Liver (tissue), 9 donors: ENCODE data around the gene TJP1. TPM values are rescaled to one million over a fixed set of nuclear protein-coding genes. Genes with fewer than 3 reads are reported as not detected.

ENCODE experiments used
- DNase-seq: peaks from one replicate; pipeline ENCODE4 v3.0.0-alpha.2; 2017; ENCODE audit warnings: low spot score
- H3K27ac ChIP-seq, 2 donors: one replicate each; pipeline ENCODE4 v1.7.0; 2013; ENCODE audit warnings: inconsistent platforms in 2 of 2, low read length in 2 of 2, control low read depth in 1 of 2, low read depth in 1 of 2, mild to moderate bottlenecking in 1 of 2
- H3K27me3 ChIP-seq, 4 donors: one replicate each; pipeline versions ENCODE4 v1.6.1 to v1.7.0; 2013; ENCODE audit warnings: low read length in 3 of 4, inconsistent platforms in 1 of 4, mild to moderate bottlenecking in 1 of 4, moderate library complexity in 1 of 4; ENCODE audit not compliant: control insufficient read depth in 4 of 4, insufficient read depth in 4 of 4
- H3K36me3 ChIP-seq, 4 donors: one replicate each; pipeline versions ENCODE4 v1.6.1 to v1.7.0; 2013; ENCODE audit warnings: low read length in 3 of 4, mild to moderate bottlenecking in 3 of 4, low read depth in 1 of 4, moderate library complexity in 1 of 4; ENCODE audit not compliant: control insufficient read depth in 4 of 4, insufficient read depth in 3 of 4
- H3K4me1 ChIP-seq, 4 donors: one replicate each; pipeline versions ENCODE4 v1.6.1 to v1.7.0; 2013; ENCODE audit warnings: low read length in 3 of 4, mild to moderate bottlenecking in 3 of 4, moderate library complexity in 1 of 4; ENCODE audit not compliant: control insufficient read depth in 4 of 4, insufficient read depth in 4 of 4
- H3K4me3 ChIP-seq, 3 donors: one replicate each; pipeline versions ENCODE4 v1.6.1 to v1.7.0; 2013; ENCODE audit warnings: low read length in 3 of 3, control low read depth in 1 of 3, low read depth in 1 of 3, mild to moderate bottlenecking in 1 of 3
- H3K9ac ChIP-seq, 2 donors: one replicate each; pipeline ENCODE4 v1.7.0; 2013; ENCODE audit warnings: low read length in 2 of 2, mild to moderate bottlenecking in 2 of 2, moderate library complexity in 2 of 2, control low read depth in 1 of 2, low read depth in 1 of 2
- H3K9me3 ChIP-seq, 4 donors: one replicate each; pipeline versions ENCODE4 v1.6.1 to v1.7.0; 2013; ENCODE audit warnings: low read length in 3 of 4; ENCODE audit not compliant: control insufficient read depth in 4 of 4
- EGR1 ChIP-seq, 2 donors: IDR thresholded peaks; 2 replicates each; pipeline ENCODE4 v1.6.1; 2016 to 2018; ENCODE audit warnings: antibody characterized with exemption in 2 of 2, low read depth in 2 of 2
- FOXA1 ChIP-seq: IDR thresholded peaks from 2 replicates; pipeline ENCODE4 v1.6.1; 2016; ENCODE audit warnings: antibody characterized with exemption
- FOXA2 ChIP-seq: IDR thresholded peaks from 2 replicates; pipeline ENCODE4 v1.6.1; 2016; ENCODE audit warnings: antibody characterized with exemption
- GABPA ChIP-seq, 2 donors: IDR thresholded peaks in 1 of 2; conservative IDR thresholded peaks in 1 of 2; 2 replicates each; pipeline ENCODE4 v1.6.1; 2016; ENCODE audit warnings: antibody characterized with exemption in 2 of 2, mild to moderate bottlenecking in 1 of 2, moderate library complexity in 1 of 2
- HNF4G ChIP-seq: IDR thresholded peaks from 2 replicates; pipeline ENCODE4 v1.6.1; 2016; ENCODE audit warnings: antibody characterized with exemption
- JUND ChIP-seq, 2 donors: IDR thresholded peaks; 2 replicates each; pipeline ENCODE4 v1.6.1; 2016; ENCODE audit warnings: antibody characterized with exemption in 2 of 2
- NR2F2 ChIP-seq: IDR thresholded peaks from 2 replicates; pipeline ENCODE4 v1.6.1; 2016; ENCODE audit warnings: antibody characterized with exemption
- RAD21 ChIP-seq, 2 donors: IDR thresholded peaks; 2 replicates each; pipeline ENCODE4 v1.6.1; 2016; ENCODE audit warnings: antibody characterized with exemption in 2 of 2, mild to moderate bottlenecking in 2 of 2
- SP1 ChIP-seq: IDR thresholded peaks from 2 replicates; pipeline ENCODE4 v1.6.1; 2018; ENCODE audit warnings: antibody characterized with exemption, mild to moderate bottlenecking
- TAF1 ChIP-seq: conservative IDR thresholded peaks from 2 replicates; pipeline ENCODE4 v1.6.1; 2016; ENCODE audit warnings: antibody characterized with exemption, mild to moderate bottlenecking
- WGBS: extraction: QIAGEN DNeasy Blood & Tissue Kit; methylation state at CpG from one replicate; pipeline ENCODE4 v1.1.7; 2013; 5-methylcytosine and 5-hydroxymethylcytosine counted together
- polyA plus RNA-seq, 2 donors: library from polyadenylated mRNA; stranded (reverse) in 1 of 2; unstranded in 1 of 2; fragments of 200-250 nt in 1 of 2; fragments of >200 nt in 1 of 2; fragmentation: Nextera tagmentation in 1 of 2; extraction: Ambion mirVana in 1 of 2; gene quantifications; one replicate each; pipeline versions ENCODE4 v1.2.1 to v1.2.3, GENCODE V29; 2013 to 2015
- total RNA-seq, 2 donors: library from RNA; depleted of rRNA; stranded (reverse); fragments of >200 nt; gene quantifications; one replicate each; pipeline ENCODE4 v1.2.3, GENCODE V29; 2014
- TF ChIP-seq, protein P1 (sequence below): IDR thresholded peaks from 2 replicates; pipeline ENCODE4 v1.6.1; 2016; ENCODE audit warnings: antibody characterized with exemption, mild to moderate bottlenecking
- TF ChIP-seq, protein P2 (sequence below): IDR thresholded peaks from 2 replicates; pipeline ENCODE4 v1.6.1; 2016; ENCODE audit warnings: antibody characterized with exemption
- TF ChIP-seq, protein P3 (sequence below): fragments of 150-350 bp; IDR thresholded peaks from 2 replicates; pipeline ENCODE4 v1.5.1; 2017; ENCODE audit warnings: improper control_type of control experiment, low read depth, low read length; ENCODE audit not compliant: missing input control
- TF ChIP-seq, protein P4 (sequence below): IDR thresholded peaks from 2 replicates; pipeline ENCODE4 v1.6.1; 2016; ENCODE audit warnings: antibody characterized with exemption
- donor health status: healthy.
- donor health status: healthy.
- donor health status: healthy.
- donor health status: healthy.
- donor health status: healthy.

TJP1 gene
- total and polyA plus RNA-seq, 4 donors, result 12.6 to 40.4 (median 16.9) TPM

DNA sequence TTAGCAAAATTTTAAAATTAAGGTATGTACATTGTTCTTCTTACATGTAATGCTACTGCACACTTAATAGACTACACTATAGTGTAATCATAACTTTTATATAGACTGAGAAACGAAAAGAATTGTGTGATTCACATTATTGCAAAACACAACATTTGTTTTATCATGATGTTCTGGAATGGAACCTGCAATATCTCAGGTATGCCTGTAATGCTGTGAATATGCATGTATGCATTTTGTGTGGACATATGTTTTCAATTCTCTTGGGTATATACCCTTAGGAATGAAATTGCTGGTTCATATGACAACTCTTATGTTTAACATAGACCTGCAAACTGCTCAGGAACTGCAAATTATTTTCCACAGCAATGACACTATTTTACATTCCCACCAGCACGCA lies 38.6 kb upstream of the TJP1 start:
- Histone ChIP-seq H3K36me3 (no peaks in the 10 kb centered on the region), H3K4me3 (no peak overlapping the region), H3K27me3 (no peaks in the 10 kb centered on the region), H3K9ac (no peak overlapping the region), H3K27ac (no peak overlapping the region), H3K9me3 (no peaks in the 10 kb centered on the region), H3K4me1 (peaks cover 0 to 2% (median 0%) of the 10 kb centered on the region in 4 donors)
- TF ChIP-seq SP1, result no peak
- no peak for TF ChIP-seq HNF4G
- no peak for TF ChIP-seq JUND (IDR thresholded peaks at IDR 0.05)
- no peak for TF ChIP-seq NR2F2
- TF ChIP-seq, protein P1, sequence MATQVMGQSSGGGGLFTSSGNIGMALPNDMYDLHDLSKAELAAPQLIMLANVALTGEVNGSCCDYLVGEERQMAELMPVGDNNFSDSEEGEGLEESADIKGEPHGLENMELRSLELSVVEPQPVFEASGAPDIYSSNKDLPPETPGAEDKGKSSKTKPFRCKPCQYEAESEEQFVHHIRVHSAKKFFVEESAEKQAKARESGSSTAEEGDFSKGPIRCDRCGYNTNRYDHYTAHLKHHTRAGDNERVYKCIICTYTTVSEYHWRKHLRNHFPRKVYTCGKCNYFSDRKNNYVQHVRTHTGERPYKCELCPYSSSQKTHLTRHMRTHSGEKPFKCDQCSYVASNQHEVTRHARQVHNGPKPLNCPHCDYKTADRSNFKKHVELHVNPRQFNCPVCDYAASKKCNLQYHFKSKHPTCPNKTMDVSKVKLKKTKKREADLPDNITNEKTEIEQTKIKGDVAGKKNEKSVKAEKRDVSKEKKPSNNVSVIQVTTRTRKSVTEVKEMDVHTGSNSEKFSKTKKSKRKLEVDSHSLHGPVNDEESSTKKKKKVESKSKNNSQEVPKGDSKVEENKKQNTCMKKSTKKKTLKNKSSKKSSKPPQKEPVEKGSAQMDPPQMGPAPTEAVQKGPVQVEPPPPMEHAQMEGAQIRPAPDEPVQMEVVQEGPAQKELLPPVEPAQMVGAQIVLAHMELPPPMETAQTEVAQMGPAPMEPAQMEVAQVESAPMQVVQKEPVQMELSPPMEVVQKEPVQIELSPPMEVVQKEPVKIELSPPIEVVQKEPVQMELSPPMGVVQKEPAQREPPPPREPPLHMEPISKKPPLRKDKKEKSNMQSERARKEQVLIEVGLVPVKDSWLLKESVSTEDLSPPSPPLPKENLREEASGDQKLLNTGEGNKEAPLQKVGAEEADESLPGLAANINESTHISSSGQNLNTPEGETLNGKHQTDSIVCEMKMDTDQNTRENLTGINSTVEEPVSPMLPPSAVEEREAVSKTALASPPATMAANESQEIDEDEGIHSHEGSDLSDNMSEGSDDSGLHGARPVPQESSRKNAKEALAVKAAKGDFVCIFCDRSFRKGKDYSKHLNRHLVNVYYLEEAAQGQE, result no peak
- TF ChIP-seq, protein P2, sequence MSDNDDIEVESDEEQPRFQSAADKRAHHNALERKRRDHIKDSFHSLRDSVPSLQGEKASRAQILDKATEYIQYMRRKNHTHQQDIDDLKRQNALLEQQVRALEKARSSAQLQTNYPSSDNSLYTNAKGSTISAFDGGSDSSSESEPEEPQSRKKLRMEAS, result no peak
- TF ChIP-seq, protein P3, sequence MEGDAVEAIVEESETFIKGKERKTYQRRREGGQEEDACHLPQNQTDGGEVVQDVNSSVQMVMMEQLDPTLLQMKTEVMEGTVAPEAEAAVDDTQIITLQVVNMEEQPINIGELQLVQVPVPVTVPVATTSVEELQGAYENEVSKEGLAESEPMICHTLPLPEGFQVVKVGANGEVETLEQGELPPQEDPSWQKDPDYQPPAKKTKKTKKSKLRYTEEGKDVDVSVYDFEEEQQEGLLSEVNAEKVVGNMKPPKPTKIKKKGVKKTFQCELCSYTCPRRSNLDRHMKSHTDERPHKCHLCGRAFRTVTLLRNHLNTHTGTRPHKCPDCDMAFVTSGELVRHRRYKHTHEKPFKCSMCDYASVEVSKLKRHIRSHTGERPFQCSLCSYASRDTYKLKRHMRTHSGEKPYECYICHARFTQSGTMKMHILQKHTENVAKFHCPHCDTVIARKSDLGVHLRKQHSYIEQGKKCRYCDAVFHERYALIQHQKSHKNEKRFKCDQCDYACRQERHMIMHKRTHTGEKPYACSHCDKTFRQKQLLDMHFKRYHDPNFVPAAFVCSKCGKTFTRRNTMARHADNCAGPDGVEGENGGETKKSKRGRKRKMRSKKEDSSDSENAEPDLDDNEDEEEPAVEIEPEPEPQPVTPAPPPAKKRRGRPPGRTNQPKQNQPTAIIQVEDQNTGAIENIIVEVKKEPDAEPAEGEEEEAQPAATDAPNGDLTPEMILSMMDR, result no peak
- DNase-seq, result no peak
- WGBS, result 94% methylated on average over 2 of the region's 2 CpGs

DNA sequence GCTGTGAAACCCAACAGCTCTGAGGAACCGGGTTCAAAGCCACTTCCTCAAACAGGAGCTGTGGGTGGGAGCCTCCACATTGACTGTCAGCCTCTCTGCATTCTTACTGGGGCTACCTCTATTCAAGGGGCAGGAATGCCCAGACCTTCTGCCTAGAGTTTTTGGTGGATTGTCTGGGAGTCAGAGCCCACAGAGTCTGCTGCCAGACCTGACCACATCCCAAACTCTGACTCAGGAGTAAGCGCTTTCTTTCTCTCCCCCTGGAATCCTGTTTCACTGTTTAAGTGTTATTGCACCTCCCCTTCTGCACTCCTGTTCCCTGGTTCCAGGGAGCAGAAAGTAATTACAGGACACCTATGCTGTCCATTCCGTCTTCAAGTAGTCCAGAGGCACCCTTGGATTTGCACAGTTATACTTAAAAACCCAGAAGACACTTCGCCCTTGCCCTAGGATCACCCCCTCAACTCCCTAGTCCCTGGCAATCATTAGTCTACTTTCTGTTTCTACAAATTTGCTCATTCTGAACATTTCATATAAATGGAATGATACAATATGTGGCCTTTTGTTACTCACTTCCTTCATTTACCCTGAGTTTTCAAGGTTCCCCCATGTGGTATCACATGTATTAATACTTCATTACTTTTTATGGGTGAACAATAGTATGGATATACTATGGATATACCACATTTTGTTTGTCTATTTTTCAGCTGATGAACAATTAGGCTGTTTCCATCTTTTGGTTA lies 37.9 kb upstream of the TJP1 start:
- Histone ChIP-seq H3K27ac (no peak overlapping the region), H3K9me3 (no peaks in the 10 kb centered on the region), H3K4me1 (peaks cover 0 to 2% (median 0%) of the 10 kb centered on the region in 4 donors), H3K9ac (no peak overlapping the region), H3K4me3 (no peak overlapping the region), H3K27me3 (no peaks in the 10 kb centered on the region), H3K36me3 (no peaks in the 10 kb centered on the region)
- 95% methylated on average over 4 of the region's 4 CpGs for WGBS
- no peak for TF ChIP-seq GABPA (IDR thresholded peaks at IDR 0.05 in 1 of 2, conservative IDR thresholded peaks at IDR 0.05 in 1 of 2)
- no peak for TF ChIP-seq FOXA2
- TF ChIP-seq, protein P1, result no peak
- TF ChIP-seq, protein P3, result no peak
- no peak for TF ChIP-seq HNF4G
- TF ChIP-seq, protein P4, sequence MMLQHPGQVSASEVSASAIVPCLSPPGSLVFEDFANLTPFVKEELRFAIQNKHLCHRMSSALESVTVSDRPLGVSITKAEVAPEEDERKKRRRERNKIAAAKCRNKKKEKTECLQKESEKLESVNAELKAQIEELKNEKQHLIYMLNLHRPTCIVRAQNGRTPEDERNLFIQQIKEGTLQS, result no peak
- no peak for TF ChIP-seq TAF1
- no peak for TF ChIP-seq EGR1 (IDR thresholded peaks at IDR 0.05; ENCODE audit: low read depth in 2 of 2)
- no peak for TF ChIP-seq JUND (IDR thresholded peaks at IDR 0.05)
- TF ChIP-seq, protein P2, result no peak
- no peak for TF ChIP-seq RAD21 (IDR thresholded peaks at IDR 0.05)
- no peak for TF ChIP-seq FOXA1
- DNase-seq, result no peak
